ACC112 (cell line): Measurements from ENCODE around the gene TTLL7.
"Not testable (repeated sequence)": the region's sequence is repeated elsewhere in the genome, so short reads cannot be mapped to it uniquely, and the experiment has no call there.

Experiments used
- H2AFZ ChIP-seq: fragments of 200-600 bp; sonication (generic); one replicate; pipeline ENCODE4 v1.6.0; 2017; ENCODE audit warnings: antibody characterized with exemption, low read length; ENCODE audit not compliant: unreplicated experiment
- H3K27ac ChIP-seq: fragments of 200-600 bp; sonication (generic); 2 replicates; pipeline ENCODE4 v1.5.1; 2014; ENCODE audit warnings: low read depth, mild to moderate bottlenecking, antibody characterized with exemption, low read length, moderate library complexity
- H3K27me3 ChIP-seq: fragments of 200-600 bp; sonication (generic); 2 replicates; pipeline ENCODE4 v1.6.1; 2014; ENCODE audit warnings: mild to moderate bottlenecking, antibody characterized with exemption, low read length, moderate library complexity, mixed read lengths; ENCODE audit not compliant: insufficient read depth
- H3K36me3 ChIP-seq: fragments of 200-600 bp; sonication (generic); 2 replicates; pipeline ENCODE4 v1.6.1; 2016; ENCODE audit warnings: mild to moderate bottlenecking, antibody characterized with exemption, low read length, moderate library complexity, mixed read lengths; ENCODE audit not compliant: insufficient read depth
- H3K4me1 ChIP-seq: fragments of 200-600 bp; sonication (generic); one replicate; pipeline ENCODE4 v1.6.1; 2016; ENCODE audit warnings: low read length, mixed read lengths; ENCODE audit not compliant: insufficient read depth, unreplicated experiment, control insufficient read depth
- H3K4me3 ChIP-seq: fragments of 200-600 bp; sonication (generic); 2 replicates; pipeline ENCODE4 v1.5.1; 2014; ENCODE audit warnings: mild to moderate bottlenecking, low read depth, low read length
- H3K79me2 ChIP-seq: fragments of 200-600 bp; sonication (generic); one replicate; pipeline ENCODE4 v1.6.0; 2016; ENCODE audit warnings: low read length; ENCODE audit not compliant: control insufficient read depth, unreplicated experiment, insufficient read depth

Gene TTLL7

DNA sequence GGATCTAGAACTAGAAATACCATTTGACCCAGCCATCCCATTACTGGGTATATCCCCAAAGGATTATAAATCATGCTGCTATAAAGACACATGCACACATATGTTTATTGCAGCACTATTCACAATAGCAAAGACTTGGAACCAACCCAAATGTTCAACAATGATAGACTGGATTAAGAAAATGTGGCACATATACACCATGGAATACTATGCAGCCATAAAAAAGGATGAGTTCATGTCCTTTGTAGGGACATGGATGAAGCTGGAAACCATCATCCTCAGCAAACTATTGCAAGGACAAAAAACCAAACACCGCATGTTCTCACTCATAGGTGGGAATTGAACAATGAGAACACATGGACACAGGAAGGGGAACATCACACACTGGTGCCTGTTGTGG lies 82.8 kb downstream of the TTLL7 start:
- peaks cover 26% of the 10 kb centered on the region for H3K36me3 ChIP-seq
- H3K27me3 ChIP-seq, H3K4me1 ChIP-seq, H3K4me3 ChIP-seq, H3K79me2 ChIP-seq, H2AFZ ChIP-seq, H3K27ac ChIP-seq: not testable (repeated sequence)

DNA sequence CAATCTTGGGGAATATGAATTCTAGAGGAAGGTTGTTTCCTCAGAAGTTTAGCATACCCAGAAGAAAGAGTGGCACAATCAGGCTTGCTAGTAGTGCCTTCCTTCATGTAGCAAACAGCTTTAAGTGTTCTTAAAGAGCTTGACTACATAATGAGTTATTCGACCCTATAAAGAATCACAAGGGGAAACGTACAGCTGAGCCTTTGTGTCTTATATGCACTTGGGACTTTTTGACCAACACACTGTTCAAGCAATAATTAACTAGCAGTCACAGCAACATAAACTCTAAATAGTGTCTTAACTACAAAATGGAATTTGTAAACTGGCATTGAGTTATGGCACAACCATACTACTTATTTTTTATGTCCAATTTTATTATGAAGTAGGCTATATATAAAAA lies 86.1 kb downstream of the TTLL7 start:
- Histone ChIP-seq H3K27me3 (no peaks in the 10 kb centered on the region), H3K79me2 (no peaks in the 10 kb centered on the region), H3K36me3 (peaks cover 7% of the 10 kb centered on the region; the same call in 1 of the 2 replicates), H2AFZ (no peak overlapping the region), H3K27ac (no peak overlapping the region), H3K4me3 (no peak overlapping the region), H3K4me1 (no peaks in the 10 kb centered on the region)

DNA sequence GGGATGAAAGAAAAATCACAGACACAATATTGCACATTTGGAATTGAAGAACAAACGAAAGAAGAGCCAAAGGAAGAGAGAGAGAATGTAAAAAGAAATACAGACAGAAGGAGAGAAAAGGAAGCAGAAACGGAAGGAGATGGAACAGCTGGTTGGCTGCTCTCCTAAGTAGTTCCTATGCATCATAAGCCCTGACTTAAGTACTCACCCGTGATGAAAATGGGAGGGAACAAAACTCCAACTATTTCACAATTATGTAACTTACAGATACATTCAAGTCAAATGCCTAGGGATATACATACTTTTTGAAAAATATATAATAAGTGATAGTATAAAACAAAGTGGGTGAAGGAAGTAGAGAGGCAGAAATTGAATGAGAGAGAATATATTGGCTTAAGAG lies 88.5 kb downstream of the TTLL7 start:
- Histone ChIP-seq H3K27me3 (no peaks in the 10 kb centered on the region), H3K36me3 (no peaks in the 10 kb centered on the region), H3K4me1 (no peaks in the 10 kb centered on the region), H3K4me3 (no peak overlapping the region), H3K27ac (no peak overlapping the region), H2AFZ (no peak overlapping the region), H3K79me2 (no peaks in the 10 kb centered on the region)

DNA sequence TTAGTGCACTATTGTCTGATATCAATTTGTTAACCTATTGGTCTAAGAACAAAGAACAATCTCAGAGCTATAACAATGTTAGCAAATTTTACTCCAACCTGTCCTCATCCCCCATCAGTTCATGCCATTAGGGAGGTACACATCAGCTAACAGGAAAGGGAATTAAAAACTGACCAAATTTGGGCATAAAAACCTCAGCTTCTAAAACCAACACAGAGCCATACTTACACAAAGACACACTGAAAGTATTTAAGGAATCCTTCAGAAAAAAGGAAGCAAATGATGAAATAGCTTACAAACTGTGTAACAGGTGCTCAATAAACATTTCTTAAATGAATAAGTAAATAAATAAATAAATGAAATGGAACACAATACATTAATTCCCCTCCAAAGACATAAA lies 89.2 kb downstream of the TTLL7 start:
- no peak overlapping the region for H3K4me3 ChIP-seq

DNA sequence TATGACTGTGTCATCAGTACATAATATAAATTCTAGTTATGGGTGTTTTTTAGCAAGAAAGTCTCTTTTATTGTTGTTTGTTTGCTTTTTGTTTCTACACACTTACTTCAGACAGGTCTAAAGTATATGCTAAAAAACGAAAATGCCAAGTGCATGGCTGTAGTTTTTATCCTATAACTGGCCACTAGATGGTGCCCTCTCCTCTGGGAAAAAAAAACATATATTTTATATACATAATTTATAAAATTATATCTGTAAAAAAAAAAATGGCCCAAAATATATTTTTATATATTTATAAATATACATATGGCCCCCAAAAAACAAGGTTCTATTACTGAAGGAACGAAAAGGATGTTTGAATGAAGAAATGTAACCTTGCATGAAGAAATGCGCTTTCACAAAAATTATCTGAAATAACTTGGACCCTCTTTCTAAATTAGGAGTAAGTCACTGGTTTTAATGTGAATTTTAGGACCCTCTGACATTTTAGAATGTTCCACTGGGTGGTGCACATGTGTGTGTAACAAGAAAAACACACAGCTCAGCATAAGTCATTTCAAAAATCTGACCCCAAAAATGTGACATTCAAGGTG lies 93.5 kb downstream of the TTLL7 start:
- no peaks in the 10 kb centered on the region for H3K27me3 ChIP-seq
- H2AFZ ChIP-seq = no peak overlapping the region
- H3K36me3 ChIP-seq = no peaks in the 10 kb centered on the region
- H3K4me3 ChIP-seq = no peak overlapping the region
- H3K79me2 ChIP-seq = no peaks in the 10 kb centered on the region
- peaks cover 20% of the 10 kb centered on the region for H3K4me1 ChIP-seq
- H3K27ac ChIP-seq = no peak overlapping the region

More for the DNA sequence above, 89.2 kb downstream of the TTLL7 start:
- H2AFZ ChIP-seq = no peak overlapping the region
- no peaks in the 10 kb centered on the region for H3K79me2 ChIP-seq
- no peaks in the 10 kb centered on the region for H3K27me3 ChIP-seq
- H3K4me1 ChIP-seq = no peaks in the 10 kb centered on the region
- H3K36me3 ChIP-seq = no peaks in the 10 kb centered on the region
- no peak overlapping the region for H3K27ac ChIP-seq

DNA sequence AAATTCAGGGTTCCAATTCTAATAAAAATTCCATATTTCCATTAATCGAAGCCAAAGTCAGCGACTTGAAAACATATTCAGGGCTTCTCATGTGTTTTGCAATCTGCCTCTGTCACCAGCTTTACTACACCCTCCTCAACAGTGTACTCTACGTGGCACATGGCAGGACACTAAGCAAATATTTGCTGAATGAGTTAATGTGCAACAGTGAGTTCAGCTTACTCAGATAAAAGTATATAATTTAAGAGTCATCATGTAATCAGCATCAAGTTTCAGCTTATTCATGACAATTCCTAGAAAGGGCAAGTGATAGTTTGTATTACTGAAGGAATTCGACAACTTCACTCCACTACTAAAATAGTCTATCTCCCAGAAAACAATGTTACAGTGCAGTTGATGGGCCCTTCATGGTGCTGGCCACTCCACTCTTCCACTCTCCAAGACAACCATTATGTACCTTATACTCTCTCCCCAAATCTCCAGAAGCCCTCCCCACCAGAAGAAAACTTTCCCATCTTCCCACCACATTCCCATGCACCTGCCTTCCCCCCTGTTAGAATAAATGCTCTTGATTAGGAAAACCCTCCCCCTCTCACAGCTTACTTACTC lies 97.3 kb downstream of the TTLL7 start:
- Histone ChIP-seq H3K79me2 (no peaks in the 10 kb centered on the region), H3K36me3 (no peaks in the 10 kb centered on the region), H3K27ac (peak overlapping the region; percentile 29), H3K4me3 (no peak overlapping the region), H3K4me1 (peaks cover 24% of the 10 kb centered on the region), H3K27me3 (no peaks in the 10 kb centered on the region), H2AFZ (no peak overlapping the region)

DNA sequence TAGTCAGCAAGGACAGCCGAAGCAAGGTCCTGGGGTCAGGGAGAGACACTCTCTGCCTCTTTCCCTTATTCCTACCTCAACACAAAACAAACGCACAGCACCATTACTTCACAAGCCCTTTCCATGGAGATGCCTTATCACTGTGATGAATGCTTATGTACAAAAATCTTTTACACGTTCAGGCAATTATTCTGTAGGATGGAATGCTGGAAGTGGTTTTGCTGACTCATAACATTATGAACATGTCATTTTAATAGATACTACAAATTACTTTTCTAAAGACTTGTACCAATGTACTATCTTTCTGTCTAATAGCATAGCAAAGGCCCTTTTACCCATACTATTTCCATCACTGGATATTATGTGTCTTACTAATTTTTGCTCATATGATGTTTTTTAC lies 98.4 kb downstream of the TTLL7 start:
- H3K79me2 ChIP-seq = no peaks in the 10 kb centered on the region
- peak overlapping the region; percentile 29 for H3K27ac ChIP-seq
- H3K4me3 ChIP-seq = no peak overlapping the region
- peaks cover 24% of the 10 kb centered on the region for H3K4me1 ChIP-seq
- H2AFZ ChIP-seq = no peak overlapping the region
- H3K36me3 ChIP-seq = no peaks in the 10 kb centered on the region
- H3K27me3 ChIP-seq = no peaks in the 10 kb centered on the region

DNA sequence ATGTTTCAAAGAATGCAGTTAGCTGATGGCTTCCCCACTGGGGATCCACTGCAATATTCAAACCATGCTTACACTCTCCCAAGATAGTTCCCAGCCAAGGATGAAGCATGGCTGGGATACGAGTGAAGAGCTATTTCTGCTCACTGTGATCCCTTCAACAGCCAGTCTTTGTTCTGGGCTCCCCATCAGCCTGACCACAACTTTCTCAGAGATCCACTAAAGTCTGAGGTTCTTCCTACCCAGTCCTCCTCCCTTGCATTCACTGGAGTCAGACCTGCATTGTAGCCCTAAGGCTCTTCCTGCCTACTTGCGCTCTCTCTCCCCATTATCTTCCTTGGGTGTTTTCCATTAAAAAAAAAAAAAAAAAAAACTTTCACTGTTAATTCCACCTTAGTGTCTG lies 101.4 kb downstream of the TTLL7 start:
- H3K4me3 ChIP-seq = no peak overlapping the region
- no peak overlapping the region for H2AFZ ChIP-seq
- H3K79me2 ChIP-seq = no peaks in the 10 kb centered on the region
- no peaks in the 10 kb centered on the region for H3K36me3 ChIP-seq
- H3K27ac ChIP-seq = no peak overlapping the region
- peaks cover 22% of the 10 kb centered on the region for H3K4me1 ChIP-seq
- H3K27me3 ChIP-seq = no peaks in the 10 kb centered on the region

DNA sequence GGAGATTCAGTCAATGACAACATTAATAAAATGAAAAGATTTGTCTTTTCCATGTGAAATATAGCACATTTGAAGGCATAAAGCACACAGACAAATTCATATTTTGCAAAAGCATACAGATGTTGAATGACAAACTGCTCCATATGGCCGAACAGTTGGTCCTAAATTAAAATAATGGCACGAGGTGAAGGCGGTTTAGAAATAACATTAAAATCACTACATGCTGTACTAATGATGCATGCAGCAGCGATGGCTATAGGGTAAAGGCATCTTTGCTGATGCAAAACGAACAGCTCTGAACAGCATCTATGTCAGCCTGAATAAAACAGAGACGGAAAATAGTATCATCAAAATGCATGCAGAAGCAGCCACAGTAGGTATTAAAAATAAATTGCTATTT lies 102.6 kb downstream of the TTLL7 start:
- H3K27me3 ChIP-seq = no peaks in the 10 kb centered on the region
- no peak overlapping the region for H3K27ac ChIP-seq
- no peaks in the 10 kb centered on the region for H3K79me2 ChIP-seq
- no peaks in the 10 kb centered on the region for H3K36me3 ChIP-seq
- no peak overlapping the region for H2AFZ ChIP-seq
- peaks cover 12% of the 10 kb centered on the region for H3K4me1 ChIP-seq
- no peak overlapping the region for H3K4me3 ChIP-seq

DNA sequence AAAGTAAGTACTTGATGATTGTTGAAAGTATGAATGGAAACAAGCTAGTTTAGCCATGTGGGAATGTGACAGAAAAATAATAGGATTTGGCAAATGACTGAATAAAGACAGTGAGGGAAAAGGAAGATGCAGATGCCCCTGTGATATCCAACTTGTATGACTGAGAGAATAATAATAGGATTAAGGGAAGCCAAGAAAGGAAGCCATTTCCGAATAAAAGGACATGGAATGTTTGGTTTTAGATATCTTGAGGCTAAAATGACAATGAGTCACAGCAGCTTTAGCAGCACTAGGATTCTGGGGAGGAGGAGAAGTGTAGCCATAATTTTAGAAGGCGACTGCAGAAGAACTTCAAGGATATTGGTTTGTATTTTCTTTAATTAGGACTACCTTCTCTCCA lies 109.2 kb downstream of the TTLL7 start:
- no peaks in the 10 kb centered on the region for H3K79me2 ChIP-seq
- no peak overlapping the region for H2AFZ ChIP-seq
- H3K4me3 ChIP-seq = no peak overlapping the region
- H3K36me3 ChIP-seq = peaks cover 7% of the 10 kb centered on the region; the same call in 1 of the 2 replicates
- no peak overlapping the region for H3K27ac ChIP-seq
- H3K4me1 ChIP-seq = peaks cover 4% of the 10 kb centered on the region
- no peaks in the 10 kb centered on the region for H3K27me3 ChIP-seq

DNA sequence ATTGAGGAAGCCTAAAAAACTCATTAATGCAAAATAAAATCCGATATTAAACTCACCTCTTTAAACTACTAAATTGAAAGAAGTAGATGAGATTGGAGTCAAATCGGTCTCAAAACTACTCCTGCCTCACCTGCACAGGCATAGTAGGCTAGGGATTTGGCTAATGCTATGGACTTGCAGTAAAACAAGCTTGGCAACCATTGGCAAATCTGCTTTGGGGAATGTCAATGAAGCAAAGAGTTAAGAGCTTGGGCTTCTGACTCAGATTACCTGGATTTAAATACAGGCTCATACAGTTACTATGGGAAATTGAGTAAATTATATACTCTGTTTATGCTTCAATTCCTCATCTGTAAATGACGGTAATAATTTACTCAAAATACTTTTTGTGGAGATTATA lies 111.4 kb downstream of the TTLL7 start:
- H3K27ac ChIP-seq = no peak overlapping the region
- peaks cover 7% of the 10 kb centered on the region; the same call in 1 of the 2 replicates for H3K36me3 ChIP-seq
- H2AFZ ChIP-seq = no peak overlapping the region
- no peak overlapping the region for H3K4me3 ChIP-seq
- no peaks in the 10 kb centered on the region for H3K79me2 ChIP-seq
- no peaks in the 10 kb centered on the region for H3K27me3 ChIP-seq
- H3K4me1 ChIP-seq = peaks cover 16% of the 10 kb centered on the region
